ENCODE measurements around the gene TDRD6. TPM values are rescaled to one million over a fixed set of nuclear protein-coding genes. Genes with fewer than 3 reads are reported as not detected.

Gene TDRD6
- polyA plus RNA-seq, 1 experiment = not detected

GRCh38 chr6:46715141-46715540 is 27.5 kb downstream of the TDRD6 start:
- TF ChIP-seq CTCF (IDR thresholded peaks at IDR 0.05; ENCODE audit: insufficient read depth, low read depth, low read length) = no peak
- POLR2A ChIA-PET = no interaction called here
- DNase-seq (ENCODE audit: low read depth) = no peak

GRCh38 chr6:46719099-46719498 is 31.4 kb downstream of the TDRD6 start:
- H3K36me3 ChIP-seq (ENCODE audit: control insufficient read depth, insufficient read depth, low read length) = no peaks in the 10 kb centered on the region
- H3K4me3 ChIP-seq (ENCODE audit: low read depth, low read length) = no peak overlapping the region
- H3K27me3 ChIP-seq (ENCODE audit: control insufficient read depth, insufficient read depth, low read length) = no peaks in the 10 kb centered on the region
- ChIA-PET POLR2A (no interaction called here), CTCF (no interaction called here)
- no peak for DNase-seq (ENCODE audit: low read depth)
- TF ChIP-seq CTCF (IDR thresholded peaks at IDR 0.05; ENCODE audit: insufficient read depth, low read depth, low read length) = no peak

More at GRCh38 chr6:46715141-46715540, 27.5 kb downstream of the TDRD6 start:
- Histone ChIP-seq H3K27me3 (ENCODE audit: control insufficient read depth, insufficient read depth, low read length) (no peaks in the 10 kb centered on the region), H3K4me3 (ENCODE audit: low read depth, low read length) (no peak overlapping the region), H3K36me3 (ENCODE audit: control insufficient read depth, insufficient read depth, low read length) (no peaks in the 10 kb centered on the region)
- CTCF ChIA-PET = no interaction called here

GRCh38 chr6:46720401-46720800 is 32.7 kb downstream of the TDRD6 start:
- no peak for DNase-seq (ENCODE audit: low read depth)
- CTCF ChIA-PET = no interaction called here
- no peak for TF ChIP-seq CTCF (IDR thresholded peaks at IDR 0.05; ENCODE audit: insufficient read depth, low read depth, low read length)
- no peaks in the 10 kb centered on the region for H3K36me3 ChIP-seq (ENCODE audit: control insufficient read depth, insufficient read depth, low read length)
- H3K4me3 ChIP-seq (ENCODE audit: low read depth, low read length) = no peak overlapping the region
- H3K27me3 ChIP-seq (ENCODE audit: control insufficient read depth, insufficient read depth, low read length) = no peaks in the 10 kb centered on the region
- POLR2A ChIA-PET = no interaction called here

GRCh38 chr6:46729787-46730326 is 42.2 kb downstream of the TDRD6 start:
- CTCF ChIA-PET = no interaction called here
- DNase-seq (ENCODE audit: low read depth) = no peak
- TF ChIP-seq CTCF (IDR thresholded peaks at IDR 0.05; ENCODE audit: insufficient read depth, low read depth, low read length) = no peak
- Histone ChIP-seq H3K27me3 (ENCODE audit: control insufficient read depth, insufficient read depth, low read length) (peaks cover 14% of the 10 kb centered on the region), H3K36me3 (ENCODE audit: control insufficient read depth, insufficient read depth, low read length) (no peaks in the 10 kb centered on the region), H3K4me3 (ENCODE audit: low read depth, low read length) (no peak overlapping the region)
- POLR2A ChIA-PET = no interaction called here

GRCh38 chr6:46730921-46731461 is 43.3 kb downstream of the TDRD6 start:
- no peak for DNase-seq (ENCODE audit: low read depth)

More at GRCh38 chr6:46730921-46731461, 43.3 kb downstream of the TDRD6 start:
- H3K4me3 ChIP-seq (ENCODE audit: low read depth, low read length) = no peak overlapping the region
- no peaks in the 10 kb centered on the region for H3K36me3 ChIP-seq (ENCODE audit: control insufficient read depth, insufficient read depth, low read length)
- peaks cover 19% of the 10 kb centered on the region for H3K27me3 ChIP-seq (ENCODE audit: control insufficient read depth, insufficient read depth, low read length)
- CTCF ChIA-PET = no interaction called here
- POLR2A ChIA-PET = no interaction called here
- no peak for TF ChIP-seq CTCF (IDR thresholded peaks at IDR 0.05; ENCODE audit: insufficient read depth, low read depth, low read length)
